Activated gamma-delta T cell (primary cell): ENCODE data around the gene IQCH.

Experiments
- DNase-seq: peaks from one replicate; lab custom pipeline; 2025; lab: John Stamatoyannopoulos, UW

IQCH gene

DNA sequence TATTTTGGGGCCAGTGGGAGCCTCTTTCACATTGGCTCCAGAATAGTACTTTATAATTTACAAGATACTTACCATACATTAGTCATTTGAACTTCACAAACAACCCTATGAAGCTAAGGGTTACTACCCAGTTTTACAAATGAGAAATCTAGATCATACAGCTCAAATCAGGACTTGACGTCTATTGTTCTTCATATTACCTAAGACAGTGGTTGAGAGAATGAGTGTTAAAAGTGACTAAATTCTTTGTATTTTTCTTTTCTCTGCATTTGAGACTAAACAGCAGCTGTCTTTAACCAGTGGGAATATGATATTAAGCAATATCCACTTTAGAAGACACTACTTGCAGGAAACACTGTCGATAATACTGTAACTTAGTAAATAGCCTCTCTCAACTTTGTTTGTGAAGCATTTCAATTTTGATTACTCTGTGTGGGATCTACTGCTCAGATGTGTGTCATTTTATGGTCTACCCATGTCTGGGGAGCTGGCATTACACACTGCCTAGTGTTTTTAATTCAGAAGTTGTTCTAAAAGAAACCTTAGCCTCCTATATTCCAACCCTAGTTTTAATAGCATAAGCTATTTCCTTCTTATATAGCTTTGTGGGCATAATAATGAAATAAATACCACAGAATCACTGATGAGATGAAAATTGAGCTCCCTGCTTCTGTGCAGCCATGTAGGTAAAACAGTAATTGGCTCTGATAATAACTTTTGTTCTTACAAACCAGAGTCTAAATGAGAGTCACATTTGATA lies 45.9 kb downstream of the IQCH start:
- no peak for DNase-seq

DNA sequence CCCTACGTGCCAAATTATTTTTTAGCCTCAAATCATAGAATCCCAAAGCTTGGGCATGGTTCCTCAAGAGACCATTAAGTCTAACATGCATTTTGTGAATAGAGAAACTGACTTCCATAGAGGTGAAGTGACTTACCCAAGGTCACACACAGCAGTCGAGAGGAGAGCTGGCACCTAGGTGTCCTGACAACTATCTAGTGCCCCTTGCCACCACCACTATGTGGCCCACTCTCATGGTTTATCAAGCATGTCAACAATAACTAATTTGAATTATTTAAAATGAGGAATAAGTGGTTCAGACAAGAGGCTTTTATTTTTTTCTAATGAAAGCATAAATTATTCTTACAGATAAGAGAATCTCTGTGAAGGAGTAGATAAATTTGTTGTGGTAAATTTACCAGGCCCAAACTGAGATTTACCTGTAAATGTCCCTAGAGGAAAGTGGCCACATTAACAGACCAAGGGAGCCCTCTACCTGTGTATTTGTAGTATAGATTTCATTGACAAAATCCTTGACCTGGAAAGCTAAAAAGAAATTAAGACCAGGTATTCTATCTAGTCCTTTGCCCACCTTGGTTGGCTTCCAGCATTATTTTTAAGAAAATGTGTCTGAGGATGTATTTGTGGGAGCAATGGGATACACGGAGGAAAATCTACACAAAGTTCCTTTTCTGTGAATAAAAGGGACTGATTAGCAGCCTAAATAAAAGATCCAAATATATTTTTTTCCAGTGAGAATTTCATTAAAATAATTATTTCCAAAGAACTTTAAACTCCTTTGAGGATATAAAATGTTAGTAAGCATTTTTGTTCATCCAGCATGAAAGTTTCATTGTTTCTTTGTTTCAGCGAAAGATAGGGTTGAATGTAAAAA lies 49.1 kb downstream of the IQCH start:
- DNase-seq, result no peak

DNA sequence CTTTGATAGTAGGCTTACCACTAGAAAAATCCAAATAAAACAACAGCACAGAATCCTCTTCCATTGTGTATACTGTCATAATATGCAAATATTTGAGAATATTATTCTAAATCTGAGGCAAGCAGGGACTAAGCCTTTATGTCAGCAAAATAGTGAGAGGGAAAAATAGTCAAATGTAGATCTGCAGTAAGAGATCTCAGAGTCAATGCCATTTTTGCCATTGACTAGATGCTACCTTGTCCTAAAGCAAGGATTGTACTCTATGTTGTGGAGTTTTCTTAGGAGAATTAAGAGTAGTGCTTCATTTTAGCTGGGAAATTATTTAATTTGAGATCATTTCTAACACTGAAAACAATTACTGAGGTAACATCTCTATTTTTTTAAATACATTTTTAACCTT lies 50.2 kb downstream of the IQCH start:
- no peak for DNase-seq

DNA sequence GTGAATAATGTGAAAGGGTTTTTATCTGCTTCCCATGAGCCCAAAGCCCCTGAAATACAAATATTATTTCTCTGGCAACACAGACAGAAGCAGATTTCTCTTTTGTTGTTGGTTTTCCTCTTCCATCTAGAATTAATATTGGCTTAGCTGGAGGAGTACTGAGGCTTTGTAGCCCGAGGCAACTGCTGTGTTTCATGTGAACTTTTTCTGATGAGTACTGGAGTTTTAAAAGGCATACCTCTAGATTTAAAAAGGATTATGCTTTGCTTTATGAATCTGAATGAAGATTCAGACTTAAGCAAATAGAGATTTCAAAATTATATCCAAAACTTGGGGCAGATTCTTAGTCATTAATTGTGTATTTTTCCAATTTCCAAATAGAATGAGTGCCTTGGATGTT lies 50.9 kb downstream of the IQCH start:
- DNase-seq, result no peak

DNA sequence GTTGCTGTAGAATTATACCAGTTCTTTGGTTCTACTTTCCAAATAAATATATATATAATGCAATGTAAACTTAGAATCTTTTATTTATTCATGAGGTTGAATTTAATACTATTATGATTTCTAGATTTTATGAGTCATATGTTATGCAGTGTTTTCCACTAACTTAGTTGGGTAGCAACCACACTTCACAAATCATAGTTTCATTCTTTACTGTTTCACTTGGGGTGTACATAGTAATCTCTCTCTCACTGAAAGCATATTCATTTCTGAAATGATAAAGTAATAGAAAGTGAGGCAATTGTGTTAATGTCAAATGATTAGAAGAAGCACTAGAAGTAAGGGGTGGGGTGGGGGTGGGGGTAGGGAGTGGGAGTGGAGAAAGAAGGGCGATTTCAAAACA lies 52.6 kb downstream of the IQCH start:
- no peak for DNase-seq

DNA sequence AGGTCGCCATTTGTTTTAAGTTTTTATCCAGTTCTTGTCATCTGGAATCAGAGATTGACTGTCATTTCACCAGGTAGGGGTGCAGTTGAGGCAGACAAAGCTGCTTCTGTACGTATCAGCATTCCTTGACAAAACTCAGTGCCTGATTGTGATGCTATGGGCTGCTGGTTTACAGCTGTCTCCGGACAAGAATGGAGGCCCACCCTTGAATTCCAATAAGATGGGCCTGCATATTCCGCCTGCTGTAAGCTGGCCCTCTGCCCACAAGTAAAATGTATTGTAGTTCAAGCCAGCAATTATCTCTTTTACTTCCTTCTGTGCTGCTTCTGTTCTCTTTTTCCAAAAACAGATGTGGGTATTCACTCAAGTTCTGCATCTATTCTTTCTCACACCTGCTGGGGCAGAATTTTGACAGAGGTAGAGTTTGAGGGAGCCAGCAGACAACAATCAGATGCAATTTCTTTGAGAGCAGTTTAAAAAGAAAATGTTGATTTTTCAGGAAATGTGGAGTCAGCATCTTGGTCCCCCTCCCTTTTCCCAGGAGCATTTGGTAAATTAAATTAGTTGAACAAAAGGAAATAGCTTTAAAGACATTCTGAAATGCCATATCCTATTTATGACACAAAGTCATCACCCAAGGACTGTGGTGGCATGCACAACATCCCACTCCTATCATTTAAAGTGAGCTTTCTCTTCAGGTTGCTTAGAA lies 53.5 kb downstream of the IQCH start:
- no peak for DNase-seq

DNA sequence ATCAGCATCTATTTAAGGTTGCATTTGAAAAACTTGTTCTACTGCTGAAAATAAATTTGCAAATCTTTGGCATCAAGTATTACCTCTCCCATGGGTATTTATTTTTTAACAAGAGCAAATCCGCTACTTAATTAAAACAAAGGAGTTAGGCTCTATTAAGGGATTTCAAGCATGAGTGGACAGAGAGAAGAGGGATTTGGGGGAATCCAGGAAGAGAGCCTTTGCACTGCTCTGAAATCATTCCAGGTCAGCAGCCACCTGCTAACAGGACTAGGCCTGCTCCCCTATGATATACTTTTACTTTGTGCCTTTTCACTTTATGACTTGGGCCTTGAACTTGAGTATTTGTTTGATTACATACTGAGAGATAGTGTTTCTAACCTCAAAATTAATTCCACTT lies 57.1 kb downstream of the IQCH start:
- no peak for DNase-seq

DNA sequence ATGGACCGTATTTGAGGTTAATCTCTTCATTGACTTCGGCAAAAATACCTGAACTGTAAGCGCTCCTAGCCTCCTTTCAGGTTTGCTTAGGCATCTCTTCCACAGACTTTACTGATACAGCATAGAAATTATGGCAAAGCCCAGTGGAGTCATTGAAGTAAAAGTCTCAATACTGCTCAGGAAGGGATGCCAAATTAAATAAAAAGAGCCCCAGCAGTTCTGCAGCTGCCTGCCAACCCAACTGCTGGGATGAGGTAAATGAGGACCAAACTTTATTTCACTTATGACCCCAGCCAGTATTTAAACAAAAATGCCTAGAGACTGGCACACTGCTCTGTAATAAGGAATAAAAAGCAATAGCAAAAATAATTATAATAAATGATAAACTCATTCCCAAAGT lies 65.4 kb downstream of the IQCH start:
- no peak for DNase-seq

DNA sequence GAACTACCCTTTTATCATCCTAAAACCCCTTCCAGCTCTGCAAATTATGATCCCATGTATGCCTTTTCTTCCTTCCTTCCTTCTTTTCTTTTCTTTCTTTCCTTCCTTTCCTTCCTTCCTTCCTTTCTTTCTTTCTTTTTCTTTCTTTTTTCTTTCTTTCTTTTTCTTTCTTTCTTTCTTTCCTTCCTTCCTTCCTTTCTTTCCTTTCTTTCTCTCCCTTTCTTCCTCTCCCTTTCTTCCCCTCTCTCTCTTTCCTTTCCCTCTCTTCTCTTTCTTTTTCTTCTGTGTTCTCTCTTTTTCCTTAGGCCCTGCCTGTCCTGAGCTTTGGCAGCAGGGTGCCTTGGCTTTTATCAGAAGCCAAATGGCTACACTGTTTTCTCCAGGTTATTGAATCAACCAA lies 66.8 kb downstream of the IQCH start:
- no peak for DNase-seq

DNA sequence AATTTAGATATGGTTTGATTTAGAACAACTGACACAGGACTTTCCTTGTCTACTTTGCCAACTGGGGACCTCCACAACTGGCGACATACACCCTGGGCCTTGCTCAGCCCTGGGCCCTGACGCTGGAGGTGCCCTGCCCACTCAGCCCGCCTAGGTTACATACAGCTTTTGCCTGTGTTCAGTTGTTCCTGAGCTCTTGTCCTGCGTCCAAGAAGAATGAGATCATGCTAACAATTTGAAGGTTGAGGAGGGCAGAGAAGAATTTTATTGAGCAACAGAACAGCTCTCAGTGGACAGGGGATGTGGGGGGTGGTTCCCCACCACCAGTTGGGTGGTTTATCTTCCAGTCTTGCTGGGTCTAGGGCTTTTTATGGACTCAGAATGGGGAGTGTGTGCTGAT lies 67.9 kb downstream of the IQCH start:
- DNase-seq, result no peak

DNA sequence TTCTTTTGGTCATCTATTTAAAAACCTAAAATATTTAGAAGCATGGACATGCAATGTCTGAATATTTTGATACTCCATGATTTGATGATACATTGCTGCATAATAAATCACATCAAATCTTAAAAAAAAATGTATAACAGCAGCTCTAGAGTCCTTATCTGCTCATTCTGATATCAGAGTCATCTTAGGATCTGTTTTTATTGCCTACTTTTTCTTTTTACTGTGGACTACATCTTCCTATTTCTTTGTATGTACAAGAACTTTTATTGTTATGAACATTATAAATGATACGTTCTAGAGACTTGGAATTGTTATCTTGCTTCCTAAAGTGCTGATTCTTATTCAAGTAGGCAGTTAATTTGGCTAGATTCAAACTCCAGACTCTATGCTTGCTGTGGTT lies 72.7 kb downstream of the IQCH start:
- DNase-seq, result no peak

DNA sequence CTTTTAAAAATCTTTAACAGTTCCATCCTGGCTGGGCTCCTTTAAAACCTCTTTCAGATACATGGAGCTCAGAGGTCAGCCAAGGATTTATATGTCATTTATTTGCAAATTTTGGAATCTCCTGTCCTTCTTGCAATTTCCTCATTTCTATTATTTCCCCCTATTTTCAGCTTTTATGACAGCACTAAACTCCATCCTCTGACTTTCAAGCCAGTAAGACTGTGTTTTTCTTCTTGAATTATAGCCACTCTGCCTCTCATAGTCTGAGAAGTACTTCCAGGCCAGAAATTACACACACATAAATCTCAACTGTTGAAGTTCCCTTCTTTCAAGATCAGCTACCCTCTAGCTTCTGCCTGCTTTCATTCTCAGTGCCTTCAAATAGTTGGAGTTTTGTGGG lies 73.2 kb downstream of the IQCH start:
- DNase-seq, result no peak

DNA sequence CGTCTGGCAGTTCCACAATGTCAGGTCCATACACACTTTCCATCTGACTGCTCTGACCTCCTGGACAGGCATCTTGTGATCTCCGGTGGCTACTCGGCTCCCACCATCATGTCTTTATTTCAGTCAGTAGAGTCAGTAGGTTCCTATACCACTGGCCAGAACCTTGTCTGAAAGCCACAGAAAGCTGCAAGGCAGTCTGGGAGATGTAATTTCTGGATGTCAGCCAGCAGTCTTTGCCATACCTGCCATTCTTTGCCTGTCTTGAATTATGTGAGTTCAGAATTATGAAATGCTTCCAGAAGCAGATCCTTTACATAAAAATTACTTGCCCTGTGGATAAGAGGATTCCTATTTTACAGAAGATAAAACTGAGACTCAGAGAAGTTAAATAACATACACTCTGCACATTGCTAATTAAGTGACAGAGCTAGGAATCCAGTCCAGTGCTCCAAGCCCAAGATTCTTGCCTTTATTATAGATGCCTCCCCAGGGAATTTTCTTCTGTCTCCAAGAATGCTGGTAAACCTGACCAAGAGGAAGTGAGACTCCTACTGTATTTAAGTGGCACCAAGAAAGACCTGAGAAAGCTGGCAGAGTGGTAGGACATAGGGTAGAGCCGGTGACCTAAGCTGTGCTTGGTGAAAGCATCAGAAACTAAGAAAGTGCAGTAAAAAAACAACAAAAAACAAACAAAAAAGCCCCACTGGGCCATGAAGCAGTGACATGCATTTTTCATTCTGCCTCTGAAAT lies 75.6 kb downstream of the IQCH start:
- no peak for DNase-seq

DNA sequence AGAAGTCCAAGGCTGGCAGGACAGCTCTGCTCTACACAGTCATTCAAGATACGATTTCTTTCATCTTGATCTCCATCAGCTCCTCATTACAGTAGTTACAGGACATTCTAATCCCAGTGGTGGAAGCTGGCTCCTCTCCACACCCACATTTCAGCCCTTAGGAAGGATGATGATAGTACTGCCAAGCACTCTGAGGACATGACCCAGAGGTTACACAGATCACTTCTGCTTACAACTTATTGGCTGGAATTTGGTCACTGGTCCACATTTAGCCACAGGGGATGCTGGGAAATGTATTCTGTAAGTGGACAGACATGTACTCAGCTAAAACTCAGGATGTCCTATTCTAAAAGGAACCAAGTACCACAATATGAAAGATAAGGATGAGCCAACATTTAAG lies 77.1 kb downstream of the IQCH start:
- no peak for DNase-seq

DNA sequence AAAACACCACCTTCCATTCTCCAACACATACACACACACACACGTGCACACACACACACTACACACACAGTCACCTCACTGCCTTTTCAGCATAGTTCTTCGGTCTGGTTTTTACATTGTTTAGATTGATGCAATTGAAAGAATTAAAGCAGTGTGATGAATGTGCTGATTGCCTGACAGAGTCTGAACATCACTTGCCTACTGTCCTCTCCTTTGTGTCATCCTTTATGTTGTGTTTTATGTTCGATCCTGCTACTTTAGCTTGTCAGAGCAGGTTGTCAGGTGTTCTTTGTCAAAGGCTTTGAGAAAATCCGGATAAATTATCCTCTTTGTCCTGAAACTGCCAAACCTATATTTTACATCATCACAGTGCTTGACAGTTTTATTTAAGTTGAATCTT lies 80.4 kb downstream of the IQCH start:
- DNase-seq, result no peak

DNA sequence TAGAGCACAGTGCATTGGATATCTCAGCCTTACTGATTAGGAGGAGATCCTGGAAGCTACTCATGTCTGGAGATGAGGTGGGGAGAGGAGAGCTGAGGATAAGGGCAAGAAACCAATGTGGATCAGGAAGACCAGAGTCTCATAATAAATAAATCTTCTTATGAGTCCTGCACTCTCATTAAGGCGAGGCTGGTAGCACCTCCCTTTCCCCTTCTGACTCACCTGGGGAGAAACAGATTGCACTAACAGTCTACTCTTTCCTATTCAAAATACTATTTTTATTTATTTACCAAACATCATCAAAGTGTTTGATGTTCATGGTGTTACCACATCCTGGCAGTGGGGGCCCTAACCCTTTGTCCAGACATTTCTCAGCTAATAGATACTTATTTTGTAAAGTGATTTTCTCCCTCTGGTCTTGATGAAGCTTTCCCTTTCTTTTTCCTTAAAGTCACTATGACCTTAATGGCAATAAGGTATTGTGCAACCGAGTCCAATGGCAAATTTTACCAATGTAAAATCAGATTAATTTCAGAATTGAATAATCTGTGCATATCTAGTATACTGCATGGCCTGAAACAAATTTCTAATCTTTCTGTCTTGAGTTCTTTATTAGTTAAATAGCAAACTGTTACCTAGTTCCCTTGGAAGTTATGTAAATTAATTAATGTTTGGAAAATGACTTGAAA lies 81.1 kb downstream of the IQCH start:
- DNase-seq, result no peak

DNA sequence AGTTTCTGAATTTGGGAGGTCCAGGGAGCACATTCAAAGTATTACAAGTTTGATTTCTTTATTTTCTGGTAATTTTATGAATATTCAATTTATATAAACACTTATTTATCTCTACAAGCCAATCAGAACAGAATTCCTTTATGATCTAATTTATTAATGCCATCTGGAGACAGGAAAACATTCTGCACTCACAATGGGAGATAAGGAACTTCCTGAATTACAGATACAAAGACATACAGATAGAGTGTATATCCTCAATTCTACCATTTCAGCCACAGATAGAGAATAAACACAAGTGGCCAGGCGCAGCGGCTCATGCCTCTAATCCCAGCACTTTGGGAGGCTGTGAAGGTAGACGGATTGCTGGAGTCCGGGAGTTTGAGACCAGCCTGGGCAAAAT lies 86.0 kb downstream of the IQCH start:
- no peak for DNase-seq

DNA sequence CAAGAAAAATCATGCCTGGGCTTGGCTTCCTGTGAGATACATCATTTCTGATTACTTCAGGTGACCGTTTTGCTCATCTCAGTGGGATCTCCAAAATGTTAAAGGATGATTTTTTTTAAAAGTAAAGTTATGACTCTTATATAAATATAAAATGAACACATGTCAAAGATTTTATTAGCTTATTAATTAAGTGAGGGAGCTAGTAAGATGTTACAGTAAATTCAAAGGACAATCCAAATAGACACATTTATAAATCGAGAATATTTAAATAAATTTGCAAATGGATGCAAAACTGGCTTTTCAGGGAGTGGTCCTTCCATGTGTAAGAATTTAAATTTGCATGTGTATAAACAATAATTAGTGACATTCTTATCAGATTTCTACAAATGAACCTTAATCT lies 87.0 kb downstream of the IQCH start:
- no peak for DNase-seq

DNA sequence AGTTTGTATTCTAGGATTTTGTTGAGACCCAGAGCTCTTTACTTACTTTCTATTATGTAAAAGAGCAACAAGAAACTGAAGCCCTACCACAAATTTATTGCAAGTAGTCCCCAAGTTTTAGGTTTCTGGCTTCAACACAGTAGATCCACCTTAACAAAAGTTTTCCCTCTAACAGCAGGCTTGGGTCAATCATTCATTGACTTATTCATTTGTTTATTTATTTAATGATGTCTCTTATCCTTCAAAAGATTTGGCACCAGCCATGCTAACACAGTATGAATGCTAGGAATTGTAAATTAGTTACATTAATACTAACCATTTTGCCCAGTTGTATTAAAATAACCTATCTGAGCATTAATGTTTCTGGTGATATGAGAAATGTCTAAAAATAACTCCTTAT lies 88.6 kb downstream of the IQCH start:
- no peak for DNase-seq

DNA sequence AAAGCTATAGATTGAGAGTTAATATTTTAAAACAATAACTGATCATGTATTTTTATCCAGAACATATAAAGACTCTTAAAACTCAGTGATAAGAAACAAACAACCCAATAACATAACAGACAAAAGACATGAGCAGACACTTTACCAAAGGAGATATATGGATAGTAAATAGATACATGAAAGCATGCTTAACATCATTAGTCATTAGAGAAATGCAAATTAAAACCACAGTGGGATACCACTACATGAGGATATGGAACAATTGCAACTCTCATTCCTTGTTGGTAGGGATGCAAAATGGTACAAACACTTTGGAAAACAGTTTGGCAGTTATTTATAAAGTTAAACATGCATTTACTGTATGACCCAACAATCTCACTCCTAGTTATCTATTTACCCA lies 95.0 kb downstream of the IQCH start:
- DNase-seq, result no peak

DNA sequence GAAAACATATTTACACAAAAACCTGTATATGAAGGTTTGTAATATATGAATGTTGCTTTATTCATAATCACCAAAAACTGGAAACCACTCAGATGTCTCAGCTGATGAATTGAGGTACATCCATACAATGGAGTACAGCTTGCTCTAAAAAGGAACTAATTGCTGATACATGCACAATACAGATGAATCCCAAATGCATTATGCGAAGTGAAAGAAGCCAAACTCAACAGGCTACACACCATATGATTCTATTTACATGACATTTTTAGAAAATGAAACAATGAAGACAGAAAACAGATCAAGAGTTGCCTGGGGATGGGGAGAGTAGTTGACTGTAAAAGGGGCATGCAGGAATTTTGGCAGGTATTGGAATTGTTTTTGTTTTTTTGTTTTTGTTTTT lies 95.5 kb downstream of the IQCH start:
- no peak for DNase-seq

DNA sequence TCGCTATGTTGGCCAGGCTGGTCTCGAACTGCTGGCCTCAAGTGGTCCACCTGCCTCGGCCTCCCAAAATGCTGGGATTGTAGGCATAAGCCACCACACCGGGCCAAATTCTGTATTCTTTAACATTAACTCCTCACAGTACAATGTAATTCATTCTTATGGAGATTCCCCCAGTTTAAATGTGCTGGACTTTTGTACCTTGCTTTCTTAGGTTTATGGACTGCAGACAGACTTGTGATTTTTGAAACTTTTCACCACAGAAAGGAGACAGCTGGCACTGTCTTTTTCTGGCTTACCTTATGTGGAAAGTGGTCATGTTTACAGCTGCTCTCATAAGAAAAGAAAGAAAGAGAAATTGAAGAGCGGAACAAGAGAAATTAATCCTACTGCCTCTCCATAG lies 103.8 kb downstream of the IQCH start:
- no peak for DNase-seq
